NK-92 treated with Interleukin-12 subunit alpha and Interleukin-12 subunit beta, amount 100 ng/mL, for 24 hours (cell line): ENCODE data around the gene SEZ6L2.
"Not testable (repeated sequence)": the region's sequence is repeated elsewhere in the genome, so short reads cannot be mapped to it uniquely, and the experiment has no call there.

Experiments used
- DNase-seq: peaks from one replicate; lab custom pipeline; 2025; lab: John Stamatoyannopoulos, UW

SEZ6L2 gene

DNA sequence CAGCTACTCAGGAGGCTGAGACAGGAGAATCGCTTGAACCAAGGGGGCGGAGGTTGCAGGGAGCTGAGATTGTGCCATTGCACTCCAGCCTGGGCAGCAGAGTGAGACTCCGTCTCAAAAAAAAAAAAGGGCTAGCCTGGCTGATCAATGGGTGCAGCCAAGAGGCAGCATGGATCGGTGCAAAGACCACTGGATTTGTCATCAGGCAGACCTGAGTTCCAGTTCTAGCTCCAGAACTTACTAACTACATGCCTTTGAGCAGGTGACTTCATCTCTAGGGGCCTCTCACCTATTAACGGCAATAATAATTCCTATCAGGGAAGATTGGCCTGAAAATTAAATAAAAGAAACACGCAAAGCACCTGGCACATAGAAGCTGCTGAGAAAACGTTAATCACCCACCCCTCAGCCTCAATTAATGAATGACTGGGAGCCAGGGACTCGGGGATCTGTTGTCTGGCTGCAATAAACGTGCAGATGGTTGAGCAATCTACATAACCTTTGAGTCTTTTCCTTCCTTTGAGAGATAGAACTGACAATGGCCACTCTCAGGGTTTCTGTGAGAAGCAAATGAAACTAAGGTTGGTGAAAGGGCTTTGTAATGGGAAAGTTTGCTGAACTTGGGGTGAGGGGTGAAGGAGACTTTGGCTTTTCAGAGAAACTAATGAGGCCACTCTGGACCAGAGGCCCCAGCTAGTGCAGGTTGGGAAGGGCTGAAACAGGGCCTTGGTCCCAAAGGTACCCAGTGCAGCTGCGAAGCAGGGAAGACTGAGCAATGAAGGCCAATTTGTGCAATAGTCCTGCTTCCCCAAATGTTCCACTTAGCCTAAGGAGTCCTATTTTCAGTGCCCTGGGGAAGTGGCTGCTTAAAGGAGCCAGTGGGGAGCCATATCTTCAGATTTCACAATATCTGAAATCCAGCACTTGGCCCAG lies 7.6 kb downstream of the SEZ6L2 start:
- DNase-seq, result no peak

DNA sequence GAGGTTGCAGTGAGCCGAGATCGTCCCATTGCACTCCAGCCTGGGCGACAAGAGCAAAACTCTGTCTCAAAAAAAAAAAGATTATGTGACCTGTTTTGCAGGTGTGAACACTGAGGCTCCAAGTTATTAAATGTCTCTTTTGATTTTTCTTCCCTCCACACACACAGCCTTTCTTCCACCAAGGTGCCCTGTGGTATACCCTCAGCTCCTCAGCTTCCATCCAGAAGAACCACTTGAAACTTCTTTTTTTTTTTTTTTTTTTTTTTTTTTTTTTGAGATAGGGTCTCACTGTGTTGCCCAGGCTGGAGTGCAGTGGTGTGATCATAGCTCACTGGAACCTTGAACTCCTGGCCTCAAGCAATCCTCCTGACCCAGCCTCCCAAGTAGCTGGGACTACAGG lies 10.0 kb downstream of the SEZ6L2 start:
- DNase-seq, result not testable (repeated sequence)

DNA sequence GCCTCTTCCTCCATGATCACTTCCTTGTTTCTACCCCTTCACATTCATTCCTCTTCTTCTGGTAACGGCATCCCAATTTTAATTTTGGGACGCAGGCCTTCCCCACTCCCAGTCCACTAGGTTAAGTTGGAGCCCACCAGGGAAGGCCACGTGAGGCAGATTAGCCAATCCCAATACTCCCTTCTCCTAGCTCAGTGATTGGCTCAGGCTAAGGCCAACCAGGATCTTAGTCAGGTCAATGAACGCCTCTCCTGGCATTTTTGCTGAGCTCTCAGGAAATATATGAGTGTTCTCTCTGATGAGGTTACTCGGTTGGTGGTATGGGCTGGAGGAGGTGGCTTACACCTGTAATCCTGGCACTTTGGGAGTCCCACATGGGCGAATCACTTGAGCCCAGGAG lies 15.4 kb downstream of the SEZ6L2 start:
- no peak for DNase-seq

DNA sequence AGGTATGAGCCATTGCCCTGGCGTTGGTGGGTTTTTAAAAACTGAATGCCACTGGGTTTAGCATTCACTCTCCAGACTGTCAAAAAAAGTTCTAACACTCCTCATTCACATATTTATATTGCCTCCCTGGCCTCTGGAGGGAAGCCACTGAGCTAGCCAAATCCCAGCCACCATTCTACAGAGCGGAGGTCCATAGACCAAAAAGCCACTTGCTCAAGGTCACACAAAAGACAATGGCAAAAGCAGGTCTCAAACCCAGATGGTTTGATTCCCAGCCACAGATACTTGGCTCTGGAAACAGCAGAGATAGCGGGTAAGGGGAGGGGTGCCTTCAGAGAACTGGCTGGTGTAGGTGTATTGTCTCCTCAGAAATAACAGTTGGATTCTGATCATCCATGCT lies 18.3 kb downstream of the SEZ6L2 start:
- DNase-seq, result no peak

DNA sequence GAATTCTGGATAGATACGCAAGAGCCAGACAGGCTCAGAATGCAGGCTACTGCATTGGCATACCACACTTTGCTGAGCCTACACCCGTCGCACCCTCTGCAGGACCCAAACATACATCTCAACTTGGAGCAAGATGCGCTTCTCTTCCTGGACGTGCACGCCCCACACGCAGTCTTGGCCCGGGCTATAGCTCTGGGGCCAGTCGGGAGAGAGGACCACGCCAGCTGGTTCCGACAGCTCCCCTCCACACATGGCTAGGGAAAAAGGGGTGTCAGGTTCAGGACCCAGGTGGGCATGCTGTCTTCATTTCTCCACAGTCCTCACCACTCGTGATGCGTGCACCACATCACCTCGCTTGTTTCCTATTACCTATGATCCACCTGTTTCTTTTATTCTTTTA lies 21.2 kb downstream of the SEZ6L2 start:
- no peak for DNase-seq

DNA sequence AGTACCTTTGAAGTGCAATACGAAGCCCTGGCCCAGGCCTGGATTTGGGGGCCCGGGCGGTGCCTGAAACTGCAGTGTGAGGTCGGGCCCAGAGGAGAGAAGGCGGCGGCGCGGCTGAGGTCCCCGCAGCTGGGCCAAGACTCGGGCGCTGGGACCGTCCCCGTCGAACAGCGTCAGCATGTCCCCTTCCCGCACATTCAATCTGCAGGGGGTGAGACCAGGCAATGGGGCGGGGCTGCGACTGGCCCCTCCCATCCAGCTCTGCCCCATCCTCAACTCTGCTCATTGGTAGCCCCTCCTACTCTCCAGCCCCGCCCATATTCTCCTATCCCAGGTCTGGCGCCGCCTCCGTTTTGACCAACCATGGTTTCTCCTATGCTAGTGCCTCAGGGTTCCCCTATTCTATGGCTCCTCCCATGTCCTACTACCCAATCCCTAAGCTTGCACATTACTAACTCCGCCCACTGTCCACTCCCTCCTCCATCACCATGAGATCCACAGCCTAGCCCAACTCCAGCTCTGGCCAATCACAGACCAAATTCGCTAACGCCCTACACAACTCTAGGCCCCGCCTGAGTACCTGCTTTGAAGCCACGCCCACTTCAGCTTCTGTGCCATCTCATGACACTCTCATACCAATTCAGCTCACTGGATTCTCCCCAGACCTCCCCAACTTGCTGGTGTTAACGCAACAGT lies 21.9 kb downstream of the SEZ6L2 start:
- no peak for DNase-seq

DNA sequence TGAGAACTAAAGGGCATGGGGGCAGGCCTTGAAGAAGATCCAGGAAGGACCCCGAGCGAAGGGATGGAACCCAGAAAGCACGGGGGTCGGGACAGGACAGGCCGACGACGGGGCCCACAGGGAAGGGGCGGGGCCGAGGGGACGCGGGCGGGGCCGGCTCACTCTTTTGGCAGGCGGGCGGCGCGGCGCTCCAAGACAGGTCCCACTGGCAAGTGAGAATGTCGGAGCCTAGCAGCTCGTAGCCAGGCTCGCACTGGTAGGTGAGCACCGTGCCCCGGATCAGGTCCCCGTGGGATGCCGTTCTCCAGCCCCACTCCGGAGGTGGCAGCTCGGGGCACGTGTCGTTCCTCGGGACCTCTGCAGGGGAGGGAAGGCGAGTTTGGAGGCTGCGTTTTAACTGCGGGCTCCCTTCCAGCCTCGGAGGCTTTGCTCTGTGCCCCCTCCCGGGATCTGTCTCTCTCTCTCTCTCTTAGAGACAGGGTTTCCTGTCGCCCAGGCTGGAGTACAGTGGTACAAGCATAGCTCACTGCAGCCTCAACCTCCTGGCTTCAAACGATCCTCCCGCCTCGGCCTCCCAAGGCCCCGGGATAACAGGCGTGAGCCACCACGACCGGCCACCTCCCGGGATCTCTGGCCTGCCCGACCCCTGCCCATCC lies 22.6 kb downstream of the SEZ6L2 start:
- DNase-seq, result no peak

DNA sequence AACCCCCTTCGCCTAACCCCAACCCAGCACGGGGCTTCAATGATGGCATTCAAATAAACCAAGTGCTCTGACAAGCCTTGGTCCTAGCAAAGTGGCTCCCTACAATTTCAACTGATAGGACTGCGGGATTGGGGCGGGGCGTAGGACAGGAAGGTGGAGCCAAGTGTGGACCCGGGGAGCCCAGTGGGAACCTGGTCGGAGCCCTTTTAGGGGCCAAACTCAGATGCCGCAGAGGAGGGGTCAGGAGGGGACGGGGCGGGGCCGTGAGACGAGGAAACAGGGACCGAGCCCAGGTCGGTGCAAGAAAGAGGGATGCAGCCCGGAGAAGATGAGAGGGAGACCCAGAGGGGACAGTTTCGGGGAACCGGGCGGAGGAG lies 23.1 kb downstream of the SEZ6L2 start:
- no peak for DNase-seq

DNA sequence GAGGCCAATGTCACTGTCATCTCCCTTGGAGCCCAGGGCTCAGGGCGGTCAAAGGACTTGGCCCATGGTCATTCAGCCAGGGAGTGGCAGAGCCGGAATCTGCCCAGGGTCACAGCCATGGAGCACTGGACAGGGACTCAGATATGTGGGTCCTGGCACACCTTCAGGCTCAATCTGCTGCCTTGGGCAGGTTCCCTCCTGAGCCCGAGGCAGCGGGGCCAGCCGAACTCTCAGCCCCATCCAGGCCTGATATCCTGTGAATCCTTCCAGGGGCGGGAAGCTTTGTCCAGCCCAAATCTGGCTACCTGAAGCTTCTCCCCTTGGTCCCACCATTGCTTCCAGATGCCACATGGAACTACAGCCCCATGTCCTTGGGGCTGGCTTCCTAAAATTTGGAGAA lies 24.1 kb downstream of the SEZ6L2 start:
- no peak for DNase-seq

DNA sequence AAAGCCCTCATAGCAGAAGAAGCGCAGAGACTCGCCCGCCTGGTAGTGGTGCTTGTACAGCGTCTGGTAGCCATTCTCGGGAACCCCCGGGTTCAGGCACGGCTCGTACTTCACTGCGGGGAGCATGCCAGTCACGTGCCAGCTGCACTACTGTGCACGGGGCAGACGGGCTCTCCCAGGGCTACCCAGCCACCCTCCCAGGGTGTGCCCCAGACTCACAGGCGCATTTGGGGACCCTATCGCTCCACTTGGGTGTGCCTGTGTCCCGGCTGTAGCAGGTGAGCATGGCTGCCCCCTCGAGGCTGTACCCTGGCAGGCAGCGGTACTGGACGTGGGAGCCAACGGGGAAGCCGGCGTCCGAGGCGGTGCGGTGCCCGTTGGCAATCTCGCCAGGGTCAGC lies 26.0 kb downstream of the SEZ6L2 start:
- DNase-seq, result no peak

DNA sequence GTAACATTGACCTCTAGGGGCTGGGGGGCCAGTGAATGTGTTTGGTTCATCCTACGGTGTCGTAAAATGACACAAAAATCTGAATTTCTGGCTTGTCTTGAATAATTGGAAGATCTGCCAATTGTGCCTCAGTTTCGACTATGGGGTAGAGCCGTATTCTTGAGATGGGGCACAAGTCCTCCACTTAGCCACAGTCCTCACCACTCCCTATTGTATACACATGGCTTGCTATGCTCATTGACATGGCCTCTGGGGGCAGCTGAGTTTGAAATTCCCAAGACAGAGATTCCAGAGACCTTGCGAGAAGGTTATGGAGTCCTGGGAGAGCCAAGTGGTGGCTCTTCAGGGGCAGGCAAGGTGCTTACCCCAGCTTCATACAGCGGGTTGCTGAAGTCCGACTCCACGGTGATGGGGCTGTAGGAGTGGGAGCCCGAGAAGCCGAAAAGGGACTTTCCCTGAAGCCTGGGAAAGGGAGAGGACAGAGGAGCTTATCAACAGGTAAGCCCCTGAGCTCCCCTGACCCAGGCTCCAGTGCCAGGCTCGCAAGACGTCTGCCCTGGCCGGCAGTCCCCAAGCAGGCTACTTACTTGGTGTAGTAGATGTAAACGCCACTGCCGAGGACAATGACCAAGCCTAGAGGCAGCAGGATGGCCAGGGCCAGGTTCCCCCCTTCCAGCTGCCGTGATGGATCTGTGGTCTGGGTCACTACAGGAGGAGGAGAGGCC lies 27.4 kb downstream of the SEZ6L2 start:
- DNase-seq, result no peak

DNA sequence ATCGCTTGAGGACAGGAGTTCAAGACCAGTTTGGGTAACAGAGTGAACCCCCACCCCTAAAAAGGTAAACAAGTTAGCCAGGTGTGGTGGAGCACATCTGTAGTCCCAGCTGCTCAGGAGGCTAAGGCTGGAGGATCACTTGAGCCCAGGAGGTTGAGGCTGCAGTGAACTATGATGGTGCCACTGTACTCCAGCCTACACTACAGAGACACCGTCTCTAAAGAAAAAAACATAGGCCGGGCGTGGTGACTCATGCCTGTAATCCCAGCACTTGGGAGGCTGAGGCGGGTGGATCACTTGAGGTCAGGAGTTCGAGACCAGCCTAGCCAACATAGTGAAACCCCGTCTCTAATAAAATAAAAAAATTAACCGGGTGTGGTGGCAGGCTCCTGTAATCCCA lies 30.3 kb downstream of the SEZ6L2 start:
- DNase-seq, result not testable (repeated sequence)

DNA sequence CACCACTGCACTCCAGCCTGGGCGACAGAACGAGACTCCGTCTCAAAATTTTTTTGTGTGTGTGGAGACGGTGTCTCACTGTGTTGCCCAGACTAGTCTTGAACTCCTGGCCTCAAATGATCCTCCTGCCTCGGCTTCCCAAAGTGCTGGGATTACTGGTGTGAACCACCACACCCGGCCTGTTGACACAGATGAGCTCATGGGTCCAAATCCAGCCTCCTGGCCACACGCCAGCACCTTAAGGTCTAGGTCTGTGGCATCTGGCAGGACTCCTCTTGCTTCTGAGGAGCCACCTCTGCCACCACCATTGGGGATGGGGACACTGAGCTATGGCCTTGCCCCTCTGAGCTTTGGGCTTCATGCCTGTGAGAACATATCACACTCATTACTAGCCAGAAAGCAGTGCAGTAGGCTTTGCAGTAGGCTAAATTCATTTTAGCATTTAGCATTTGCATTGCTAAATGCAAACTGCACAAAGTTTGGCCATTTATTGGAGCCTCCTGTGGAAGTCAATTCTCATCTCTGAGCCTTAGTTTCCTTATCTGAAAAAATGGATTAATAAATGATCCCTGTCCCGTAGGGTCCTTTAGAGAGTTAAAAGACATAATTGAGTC lies 30.8 kb downstream of the SEZ6L2 start:
- DNase-seq, result no peak

DNA sequence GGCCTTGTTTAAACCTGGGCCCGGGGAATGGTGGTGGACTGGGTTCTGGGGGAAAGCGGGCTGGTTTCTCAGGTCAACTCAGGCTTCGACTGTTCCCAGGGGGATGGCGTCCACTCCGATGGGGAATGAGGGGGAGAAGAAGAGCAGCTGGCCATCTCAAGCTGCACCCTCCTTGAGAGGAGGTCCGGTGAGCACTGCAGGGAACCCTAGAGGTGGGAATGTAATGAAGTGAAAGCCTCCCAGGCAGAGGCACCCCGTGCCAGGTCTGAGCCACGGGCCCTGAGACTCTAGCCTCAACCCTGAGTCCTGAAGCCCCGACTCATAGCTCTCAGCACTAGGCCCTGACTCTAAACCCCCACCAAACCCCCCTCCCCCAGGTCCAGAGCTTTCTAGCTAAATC lies 35.1 kb downstream of the SEZ6L2 start:
- no peak for DNase-seq

DNA sequence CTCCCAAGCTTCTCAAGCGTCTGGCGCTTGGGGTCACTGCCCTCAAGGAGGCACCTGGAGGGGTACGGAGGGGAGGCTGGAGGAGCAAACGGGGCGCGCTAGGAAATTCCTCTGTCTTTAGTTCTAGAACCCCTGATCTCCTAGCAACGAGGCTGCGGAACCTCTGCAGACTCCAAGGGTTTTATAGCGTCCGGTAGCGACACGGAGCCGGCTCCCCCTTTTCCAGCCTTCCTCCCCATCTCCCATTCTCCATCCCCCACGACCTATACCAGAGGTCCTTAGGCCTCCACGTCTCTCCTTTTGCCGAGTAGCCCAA lies 35.7 kb downstream of the SEZ6L2 start:
- no peak for DNase-seq

DNA sequence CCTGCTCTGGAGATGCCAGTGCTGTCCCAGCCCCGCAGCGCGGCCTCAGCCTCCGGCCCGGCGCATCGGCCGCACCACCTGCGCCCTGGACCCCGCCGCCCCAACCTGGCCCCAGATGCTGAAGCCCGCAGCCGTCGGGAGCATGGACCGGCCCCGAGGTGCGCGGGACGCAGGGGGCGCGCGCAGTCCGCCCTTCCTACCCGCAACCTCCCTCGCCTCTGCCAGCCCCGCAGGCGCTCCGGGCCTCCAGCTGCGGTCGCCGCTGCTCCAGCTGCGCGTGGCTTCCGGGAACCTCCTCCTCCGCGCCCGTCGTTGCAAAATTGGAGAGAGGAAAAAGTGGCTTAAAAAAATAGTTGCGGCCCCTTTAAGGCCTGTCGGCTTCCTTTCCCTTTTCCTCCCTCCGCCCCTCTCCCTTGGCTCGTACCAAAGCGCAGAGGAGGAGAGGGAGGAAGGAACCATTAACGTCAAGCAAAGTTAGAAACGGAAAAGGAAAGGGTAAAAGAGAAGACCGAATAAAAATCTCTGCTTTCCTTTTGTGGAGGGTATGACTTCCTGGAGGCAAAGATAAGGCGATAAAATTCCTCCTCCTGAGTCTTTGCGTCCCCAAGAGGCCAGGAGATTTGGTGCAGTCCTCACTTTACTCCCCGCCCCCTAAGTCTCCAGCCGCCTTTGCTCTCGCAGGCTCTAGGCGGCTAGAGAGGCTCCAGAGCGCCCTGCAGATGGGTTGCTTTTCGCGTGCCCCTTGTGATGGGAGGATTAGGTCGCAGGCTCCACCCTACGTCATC lies 36.3 kb downstream of the SEZ6L2 start, which contains the start of gene CDIPT:
Gene CDIPT, minus strand, starts transcription at position 343 of the 785 bp plus-strand sequence. CDS start 369 bp downstream, outside the sequence.
- peak; percentile 91 for DNase-seq

DNA sequence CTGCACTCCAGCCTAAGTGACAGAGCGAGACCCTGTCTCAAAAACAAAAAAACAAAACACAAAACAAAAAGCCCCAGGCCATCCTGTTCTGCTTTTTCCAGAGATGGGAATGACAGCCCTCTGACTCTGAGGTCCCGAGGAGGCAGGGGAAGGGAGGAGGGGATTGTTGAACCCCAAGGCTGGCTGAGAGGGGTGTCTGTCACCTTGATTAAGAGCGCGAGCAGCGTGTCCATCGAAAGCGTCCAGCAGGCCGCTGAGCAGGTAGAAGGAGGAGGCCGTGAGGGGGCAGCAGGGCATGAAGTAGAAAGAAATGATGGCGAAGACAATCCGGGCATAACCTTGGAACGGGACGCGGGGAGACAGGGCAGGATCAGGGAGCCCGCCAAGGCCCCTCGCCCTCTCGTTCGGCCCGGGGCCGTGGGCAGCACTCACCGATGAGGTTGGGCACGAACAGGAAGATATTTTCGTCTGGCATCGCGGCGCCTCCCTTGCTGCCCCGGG lies 36.9 kb downstream of the SEZ6L2 start:
- DNase-seq, result no peak

DNA sequence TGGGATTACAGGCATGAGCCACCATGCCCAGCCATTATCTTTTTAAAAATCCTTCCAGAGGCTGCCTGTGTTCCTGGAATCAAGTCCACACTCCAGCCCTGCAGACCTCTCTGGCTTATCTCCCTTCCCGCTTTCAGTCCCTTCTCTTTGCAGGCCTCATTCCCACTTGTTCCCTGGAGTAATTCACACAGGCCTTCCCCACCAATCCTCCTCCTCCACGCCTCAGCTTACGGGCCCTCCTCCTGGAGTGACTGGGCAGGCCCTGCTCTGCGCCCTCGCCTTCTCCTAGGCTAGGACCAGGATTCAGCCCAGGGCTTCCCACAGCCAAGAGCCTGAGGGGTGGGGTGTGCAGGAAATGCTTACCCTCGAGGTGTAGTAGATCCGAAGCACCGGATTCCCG lies 39.1 kb downstream of the SEZ6L2 start:
- no peak for DNase-seq

DNA sequence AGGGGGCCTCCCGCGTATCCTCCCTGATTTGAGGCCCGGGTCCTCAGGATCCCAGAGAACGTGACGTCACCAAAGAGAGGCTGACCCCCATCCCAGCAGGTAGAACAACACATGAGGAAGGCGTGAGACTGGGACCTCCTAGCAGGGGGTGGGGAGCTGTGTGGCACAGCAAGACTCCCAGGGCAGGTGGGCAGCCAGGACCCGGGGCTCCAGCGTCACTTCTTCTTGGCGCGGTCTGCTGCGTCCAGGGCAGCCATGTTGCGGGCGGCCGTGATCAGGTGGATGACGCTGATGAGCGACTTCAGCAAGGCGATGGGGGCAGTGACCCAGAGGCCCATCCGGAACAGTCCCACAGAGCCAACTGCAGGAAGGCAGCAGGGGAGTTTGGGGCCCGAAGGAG lies 40.4 kb downstream of the SEZ6L2 start:
- no peak for DNase-seq

DNA sequence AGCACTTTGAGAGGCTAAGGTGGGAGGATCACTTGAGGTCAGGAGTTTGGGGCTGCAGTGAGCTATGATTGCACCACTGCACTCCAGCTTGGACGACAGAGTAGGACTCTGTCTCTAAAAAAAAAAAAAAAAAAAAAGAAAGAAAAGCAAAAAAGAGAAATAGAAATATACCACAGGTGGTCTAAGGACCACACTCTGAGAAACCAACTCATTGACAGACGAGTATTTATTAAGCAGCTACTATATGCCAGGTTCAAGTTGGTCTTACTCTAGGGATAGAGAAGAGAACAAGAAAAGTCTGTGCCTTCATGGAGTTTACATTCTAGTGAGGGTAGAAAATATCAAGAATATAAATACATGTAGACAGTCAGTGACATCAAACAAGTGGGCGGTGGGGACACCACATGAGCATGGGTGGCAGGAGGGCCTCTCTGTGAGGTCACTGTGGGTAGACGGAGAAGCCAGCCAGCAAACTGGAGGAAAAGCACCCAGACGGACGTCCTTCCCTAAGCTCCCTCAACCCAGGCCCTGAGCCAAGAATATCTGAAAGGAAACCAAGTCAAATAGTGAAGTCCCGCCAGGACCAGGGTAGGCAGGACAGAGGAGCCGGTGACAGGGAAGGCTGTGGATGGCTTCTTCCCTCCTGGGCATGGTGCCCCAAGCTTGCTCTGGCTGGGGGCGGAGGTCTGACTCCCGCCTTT lies 41.1 kb downstream of the SEZ6L2 start:
- no peak for DNase-seq
